Omental fat pad (tissue), 4 donors: ENCODE results near the gene CNGA2. TPM values are rescaled to one million over a fixed set of nuclear protein-coding genes. Genes with fewer than 3 reads are reported as not detected.

Experiments
- ATAC-seq: fragments of 150-250 bp; one replicate; pipeline ENCODE4 v1.9.1; 2016; ENCODE audit warnings: mild to moderate bottlenecking, moderate library complexity; ENCODE audit not compliant: low FRiP score
- DNase-seq: peaks from one replicate; pipeline ENCODE4 v3.0.0-alpha.2; 2019; ENCODE audit warnings: low spot score
- CTCF ChIP-seq, 3 donors: fragments of 450-650 bp; IDR thresholded peaks; one replicate each; pipeline ENCODE4 v1.5.1; 2016 to 2017; ENCODE audit warnings: antibody characterized with exemption in 3 of 3, mild to moderate bottlenecking in 3 of 3, moderate library complexity in 2 of 3
- total RNA-seq, 4 donors: library from RNA; depleted of rRNA; stranded (reverse); fragments of >200 nt; gene quantifications; one replicate each; pipeline ENCODE4 v1.1.0, GENCODE V29; 2016

Gene CNGA2
- total RNA-seq, 4 donors from 2014 or later, result not detected

GRCh38 chrX:151743651-151744470, 9.3 kb downstream of the CNGA2 start:
- DNase-seq (no peak), ATAC-seq (no peak)
- TF ChIP-seq CTCF (IDR thresholded peaks at IDR 0.05), result no peak

GRCh38 chrX:151745651-151746050, 11.1 kb downstream of the CNGA2 start:
- no peak for TF ChIP-seq CTCF (IDR thresholded peaks at IDR 0.05)
- DNase-seq, result no peak
- ATAC-seq, result no peak

DNA sequence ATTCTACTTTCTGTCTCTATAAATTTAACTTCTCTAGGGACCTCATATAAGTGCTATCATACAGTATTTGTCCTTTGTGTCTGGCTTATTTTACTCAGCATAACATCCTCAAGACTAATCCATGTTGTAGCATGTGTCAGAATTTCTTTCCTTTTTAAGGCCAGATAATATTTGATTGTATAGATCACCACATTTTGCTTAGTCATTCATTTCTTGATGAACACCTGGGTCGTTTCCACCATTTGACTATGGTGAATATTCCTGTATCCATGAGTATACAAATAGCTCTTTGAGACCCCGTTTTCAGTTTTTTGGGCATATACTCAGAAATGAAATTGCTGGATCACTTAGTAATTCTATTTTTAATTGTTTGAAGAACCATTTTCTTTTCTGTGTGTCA, 12.0 kb downstream of the CNGA2 start:
- TF ChIP-seq CTCF (IDR thresholded peaks at IDR 0.05), result no peak
- no peak for DNase-seq
- no peak for ATAC-seq

GRCh38 chrX:151750511-151750910, 16.0 kb downstream of the CNGA2 start:
- DNase-seq (no peak), ATAC-seq (no peak)
- TF ChIP-seq CTCF (IDR thresholded peaks at IDR 0.05), result no peak

GRCh38 chrX:151752847-151753246, 18.3 kb downstream of the CNGA2 start:
- ATAC-seq (no peak), DNase-seq (no peak)
- TF ChIP-seq CTCF (IDR thresholded peaks at IDR 0.05), result no peak

- ATAC-seq (peak; percentile 88), DNase-seq (no peak)
- peak in 1 of 3 donors; percentile 48 for TF ChIP-seq CTCF (IDR thresholded peaks at IDR 0.05)
Measured at GRCh38 chrX:151753313-151754046, 18.9 kb downstream of the CNGA2 start.
